GM21619 (cell line): ENCODE measurements around the gene PLEKHA5.
"Not testable (repeated sequence)": the region's sequence is repeated elsewhere in the genome, so short reads cannot be mapped to it uniquely, and the experiment has no call there.

ENCODE experiments used
- ATAC-seq: cut with Tn5 transposase; IDR thresholded peaks from one replicate; pipeline ENCODE4 v1.9.1; 2021; ENCODE audit not compliant: unreplicated experiment

PLEKHA5 gene, protein sequence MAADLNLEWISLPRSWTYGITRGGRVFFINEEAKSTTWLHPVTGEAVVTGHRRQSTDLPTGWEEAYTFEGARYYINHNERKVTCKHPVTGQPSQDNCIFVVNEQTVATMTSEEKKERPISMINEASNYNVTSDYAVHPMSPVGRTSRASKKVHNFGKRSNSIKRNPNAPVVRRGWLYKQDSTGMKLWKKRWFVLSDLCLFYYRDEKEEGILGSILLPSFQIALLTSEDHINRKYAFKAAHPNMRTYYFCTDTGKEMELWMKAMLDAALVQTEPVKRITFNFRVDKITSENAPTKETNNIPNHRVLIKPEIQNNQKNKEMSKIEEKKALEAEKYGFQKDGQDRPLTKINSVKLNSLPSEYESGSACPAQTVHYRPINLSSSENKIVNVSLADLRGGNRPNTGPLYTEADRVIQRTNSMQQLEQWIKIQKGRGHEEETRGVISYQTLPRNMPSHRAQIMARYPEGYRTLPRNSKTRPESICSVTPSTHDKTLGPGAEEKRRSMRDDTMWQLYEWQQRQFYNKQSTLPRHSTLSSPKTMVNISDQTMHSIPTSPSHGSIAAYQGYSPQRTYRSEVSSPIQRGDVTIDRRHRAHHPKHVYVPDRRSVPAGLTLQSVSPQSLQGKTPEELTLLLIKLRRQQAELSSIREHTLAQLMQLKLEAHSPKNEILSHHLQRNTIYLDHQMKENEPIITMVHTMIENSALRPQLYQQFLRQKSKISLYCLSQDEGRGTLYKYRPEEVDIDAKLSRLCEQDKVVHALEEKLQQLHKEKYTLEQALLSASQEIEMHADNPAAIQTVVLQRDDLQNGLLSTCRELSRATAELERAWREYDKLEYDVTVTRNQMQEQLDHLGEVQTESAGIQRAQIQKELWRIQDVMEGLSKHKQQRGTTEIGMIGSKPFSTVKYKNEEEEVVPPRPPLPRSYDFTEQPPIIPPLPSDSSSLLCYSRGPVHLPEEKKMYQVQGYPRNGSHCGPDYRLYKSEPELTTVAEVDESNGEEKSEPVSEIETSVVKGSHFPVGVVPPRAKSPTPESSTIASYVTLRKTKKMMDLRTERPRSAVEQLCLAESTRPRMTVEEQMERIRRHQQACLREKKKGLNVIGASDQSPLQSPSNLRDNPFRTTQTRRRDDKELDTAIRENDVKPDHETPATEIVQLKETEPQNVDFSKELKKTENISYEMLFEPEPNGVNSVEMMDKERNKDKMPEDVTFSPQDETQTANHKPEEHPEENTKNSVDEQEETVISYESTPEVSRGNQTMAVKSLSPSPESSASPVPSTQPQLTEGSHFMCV

DNA sequence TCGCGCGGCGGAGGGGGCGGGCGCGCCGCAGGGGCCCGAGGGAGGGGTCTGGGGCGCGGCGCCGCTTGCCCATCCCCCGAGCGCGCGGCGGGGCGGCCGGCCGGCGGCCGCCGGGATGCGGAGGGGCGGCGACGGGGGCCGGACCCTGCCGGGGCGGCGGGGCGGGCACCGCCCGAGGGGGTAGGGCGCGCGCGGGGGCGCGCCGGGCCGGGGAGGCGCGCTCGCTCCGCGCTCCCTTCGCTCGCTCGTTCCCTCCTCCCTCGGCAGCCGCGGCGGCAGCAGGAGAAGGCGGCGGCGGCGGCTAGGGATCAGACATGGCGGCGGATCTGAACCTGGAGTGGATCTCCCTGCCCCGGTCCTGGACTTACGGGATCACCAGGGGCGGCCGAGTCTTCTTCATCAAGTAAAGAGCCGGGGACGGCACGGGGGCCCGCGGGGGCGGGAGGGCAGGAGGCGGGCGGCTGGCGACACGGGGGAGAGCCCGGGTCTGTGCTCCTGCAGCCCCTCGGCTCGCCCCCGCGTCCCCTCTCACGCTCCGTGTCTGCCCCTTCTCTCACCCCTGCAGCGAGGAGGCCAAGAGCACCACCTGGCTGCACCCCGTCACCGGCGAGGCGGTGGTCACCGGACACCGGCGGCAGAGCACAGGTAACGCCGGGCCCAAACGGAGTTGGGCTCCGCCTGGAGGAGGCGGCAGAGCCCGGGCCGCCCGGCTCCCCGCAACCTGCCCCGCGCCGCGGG is at the start of gene PLEKHA5:
Gene PLEKHA5 (plus strand): TSS at position 248 of the 738 bp plus-strand sequence. CDS start 67 bp downstream, at position 315.
- no peak for ATAC-seq

DNA sequence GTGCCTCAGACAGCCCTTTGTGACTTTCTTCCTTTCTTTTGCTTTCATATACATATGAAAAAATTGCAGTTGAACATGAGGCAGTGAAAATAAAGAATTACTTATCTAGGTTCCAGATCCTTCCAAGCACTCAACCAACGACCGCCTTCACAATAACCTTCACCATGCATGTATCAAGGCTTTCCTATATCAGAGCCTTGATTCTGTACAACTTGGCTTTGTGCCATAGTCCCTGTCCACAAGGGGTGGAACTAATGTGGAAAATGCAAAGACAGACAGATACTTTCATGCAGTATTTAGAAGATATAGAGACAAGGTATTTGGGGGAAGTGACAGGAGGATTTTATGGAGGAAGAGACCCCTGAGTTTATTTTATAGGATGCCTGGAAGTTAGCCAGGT is 48.6 kb upstream of the PLEKHA5 start:
- no peak for ATAC-seq

DNA sequence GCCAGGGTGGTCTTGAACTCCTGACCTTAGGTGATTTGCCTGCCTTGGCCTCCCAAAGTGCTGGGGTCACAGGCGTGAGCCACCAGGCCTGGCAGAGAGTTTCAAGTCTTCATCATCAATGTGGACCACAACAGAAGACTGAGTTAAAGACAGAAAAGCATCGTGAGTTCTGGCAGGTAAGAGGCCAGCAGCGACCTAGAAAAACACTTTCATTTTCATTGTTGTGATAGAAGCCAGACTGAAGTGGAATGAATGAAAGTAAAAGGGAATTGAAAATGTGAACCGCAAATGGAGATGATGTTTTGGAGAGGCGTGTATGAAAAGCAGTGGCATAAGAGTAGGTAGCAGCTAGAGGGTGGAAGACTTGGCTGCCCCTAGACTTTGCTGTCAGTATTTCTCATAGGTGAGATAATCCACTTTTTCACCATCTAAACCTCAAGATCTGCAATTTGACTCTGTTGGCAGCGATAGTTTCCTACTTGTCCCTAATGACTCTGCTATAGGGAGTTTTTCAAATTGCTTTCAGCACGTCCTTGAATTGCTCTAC is 47.1 kb upstream of the PLEKHA5 start:
- no peak for ATAC-seq

DNA sequence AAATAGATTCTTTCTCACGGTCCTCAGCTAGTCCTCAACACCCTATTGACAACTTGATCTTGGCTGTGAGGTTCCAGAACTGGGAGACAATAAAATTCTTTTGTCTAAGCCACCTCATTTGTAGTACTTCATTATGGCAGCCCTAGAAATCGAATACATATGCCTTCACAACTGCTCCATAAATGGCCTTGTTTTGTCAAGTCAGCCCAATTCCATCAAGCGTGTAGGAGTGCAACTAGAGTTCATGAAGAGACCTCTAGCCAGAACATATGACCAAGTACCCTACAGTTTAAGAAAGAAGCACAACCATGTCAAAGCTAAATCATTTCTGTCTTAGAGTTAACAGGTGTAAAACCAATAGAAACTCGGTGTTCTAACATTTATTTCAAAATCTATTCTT is 45.0 kb upstream of the PLEKHA5 start:
- ATAC-seq: no peak

DNA sequence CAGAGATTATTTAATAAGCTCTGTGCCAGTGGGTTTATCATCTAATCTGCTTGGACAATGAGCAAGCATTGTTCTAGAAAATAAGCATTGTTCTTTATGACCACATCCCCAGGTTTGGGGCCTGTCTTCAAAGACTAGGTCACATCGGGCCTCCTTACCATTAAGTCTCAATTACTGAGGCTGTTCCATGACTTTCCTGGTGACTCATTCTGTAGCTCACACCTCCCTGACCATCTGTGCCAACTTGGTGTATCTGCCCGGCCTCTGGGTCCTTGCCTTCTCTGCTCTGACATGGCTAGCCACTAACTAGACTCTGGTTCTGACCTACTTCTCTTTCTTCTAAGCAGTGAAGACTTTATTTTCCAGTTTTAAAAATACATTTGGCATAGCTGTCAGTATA is 44.4 kb upstream of the PLEKHA5 start:
- ATAC-seq: no peak

DNA sequence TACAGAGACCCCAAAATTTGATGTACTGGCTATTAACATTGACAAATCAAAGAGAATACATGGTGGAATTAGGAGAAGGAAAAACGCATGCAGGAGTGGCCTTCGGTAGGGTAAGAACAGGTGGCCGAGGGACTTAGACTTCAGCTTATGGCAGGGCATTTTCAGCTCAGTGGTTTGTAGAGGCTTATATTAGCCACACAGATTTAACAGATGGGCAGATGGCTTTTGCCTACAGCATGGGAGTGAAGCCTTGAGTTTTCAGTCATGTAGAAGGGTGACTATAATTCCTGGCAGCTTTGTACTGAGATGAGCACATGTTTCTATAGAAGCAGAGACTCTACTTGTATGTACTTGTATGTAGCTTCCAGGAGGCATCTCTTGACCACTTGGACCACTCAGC is 40.9 kb upstream of the PLEKHA5 start:
- no peak for ATAC-seq

DNA sequence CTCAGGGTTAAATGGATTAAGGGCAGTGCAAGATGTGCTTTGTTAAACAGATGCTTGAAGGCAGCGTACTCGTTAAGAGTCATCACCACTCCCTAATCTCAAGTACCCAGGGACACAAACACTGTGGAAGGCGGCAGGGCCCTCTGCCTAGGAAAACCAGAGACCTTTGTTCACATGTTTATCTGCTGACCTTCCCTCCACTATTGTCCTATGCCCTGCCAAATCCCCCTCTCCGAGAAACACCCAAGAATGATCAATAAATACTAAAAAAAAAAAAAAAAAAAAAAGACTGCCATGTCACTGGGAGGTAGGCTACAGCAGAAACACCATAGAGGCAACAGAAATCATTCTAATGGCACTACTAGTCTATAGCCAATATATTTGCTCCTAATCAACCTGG is 37.1 kb upstream of the PLEKHA5 start:
- ATAC-seq: not testable (repeated sequence)

DNA sequence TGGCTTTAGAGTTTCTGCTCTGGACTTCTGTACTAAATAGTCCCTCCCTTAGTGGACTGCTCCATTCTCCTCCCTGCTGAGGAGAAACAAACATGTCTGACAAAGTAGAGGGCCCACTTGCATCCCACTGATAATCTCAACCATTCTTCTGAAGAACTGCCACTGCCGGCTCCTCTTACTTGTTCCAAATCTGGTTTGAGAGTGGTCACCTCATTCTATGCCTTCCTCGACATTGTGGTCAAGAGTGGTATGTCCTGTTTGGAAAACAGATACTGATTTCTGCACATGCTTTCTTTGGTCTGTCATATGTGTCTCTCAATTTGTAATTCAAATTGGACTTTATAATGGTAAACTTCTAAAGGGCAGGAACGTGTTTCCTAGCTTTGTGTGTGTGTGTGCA is 36.3 kb upstream of the PLEKHA5 start:
- no peak for ATAC-seq

DNA sequence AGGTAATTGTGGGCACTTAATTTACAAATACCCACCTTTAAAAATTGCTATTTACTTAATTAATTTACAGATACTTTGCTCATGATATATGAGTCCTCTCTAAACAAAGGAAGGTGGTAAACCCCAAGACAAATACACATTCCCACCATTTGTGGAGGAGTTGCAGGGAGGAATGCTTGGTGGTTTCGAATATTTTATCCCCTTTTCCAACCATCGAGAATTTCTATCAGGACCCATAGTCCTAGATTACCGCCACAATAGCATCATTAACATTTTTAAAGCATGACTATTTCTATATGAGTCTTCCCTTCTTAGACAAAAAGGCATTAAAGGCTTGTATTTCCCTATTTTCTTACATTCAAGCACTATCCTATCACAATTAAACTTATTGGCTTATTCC is 34.2 kb upstream of the PLEKHA5 start:
- no peak for ATAC-seq

DNA sequence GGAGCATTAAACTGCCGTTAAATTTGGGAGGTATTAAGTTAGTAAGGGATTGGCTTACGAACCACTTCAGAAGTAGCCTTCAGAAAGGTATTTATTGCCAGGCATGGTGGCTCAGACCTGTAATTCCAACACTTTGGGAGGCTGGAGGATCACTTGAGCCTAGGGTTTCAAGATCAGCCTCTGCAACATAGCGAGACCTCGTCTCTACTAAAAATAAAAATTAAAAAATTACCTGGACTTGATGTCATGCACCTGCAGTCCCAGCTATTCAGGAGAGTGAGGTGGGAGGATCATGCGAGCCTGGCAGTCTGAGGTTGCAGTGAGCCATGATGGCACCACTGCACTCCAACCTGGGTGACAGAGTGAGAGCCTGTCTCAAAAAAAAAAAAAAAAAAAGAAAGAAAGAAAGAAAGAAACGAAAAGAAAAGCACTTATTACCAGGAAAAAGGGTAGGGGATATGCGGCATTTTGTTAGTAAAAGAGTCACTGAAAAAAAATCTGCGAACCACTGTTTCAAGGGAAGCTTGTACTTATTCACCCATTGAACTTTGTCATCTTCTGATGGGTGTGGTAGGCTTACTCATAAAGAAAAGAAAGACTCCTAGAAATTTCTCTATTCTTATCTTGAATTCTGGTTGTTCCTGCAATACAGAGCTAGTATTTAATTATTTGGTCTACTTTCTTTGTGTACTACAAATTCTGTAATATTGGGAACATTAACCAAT is 33.6 kb upstream of the PLEKHA5 start:
- ATAC-seq: no peak

DNA sequence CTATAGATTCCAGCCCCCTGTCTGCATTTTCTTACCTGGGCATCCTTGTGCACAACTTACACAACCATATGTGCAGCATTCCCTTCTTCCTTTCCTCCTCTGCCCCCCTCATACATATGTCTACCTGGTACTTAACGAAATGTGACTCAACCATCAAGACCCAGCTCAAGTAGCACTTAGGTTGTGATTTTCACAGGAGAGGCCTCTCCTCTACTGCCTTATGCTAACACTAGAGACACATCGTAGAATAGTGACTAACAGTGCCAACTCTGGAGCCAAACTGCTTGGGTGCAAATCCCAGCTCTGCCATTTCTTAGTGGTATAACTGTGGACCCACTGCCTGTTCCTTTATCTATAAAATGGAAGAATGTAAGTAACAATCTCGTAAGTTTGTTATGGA is 24.1 kb upstream of the PLEKHA5 start:
- ATAC-seq: no peak

DNA sequence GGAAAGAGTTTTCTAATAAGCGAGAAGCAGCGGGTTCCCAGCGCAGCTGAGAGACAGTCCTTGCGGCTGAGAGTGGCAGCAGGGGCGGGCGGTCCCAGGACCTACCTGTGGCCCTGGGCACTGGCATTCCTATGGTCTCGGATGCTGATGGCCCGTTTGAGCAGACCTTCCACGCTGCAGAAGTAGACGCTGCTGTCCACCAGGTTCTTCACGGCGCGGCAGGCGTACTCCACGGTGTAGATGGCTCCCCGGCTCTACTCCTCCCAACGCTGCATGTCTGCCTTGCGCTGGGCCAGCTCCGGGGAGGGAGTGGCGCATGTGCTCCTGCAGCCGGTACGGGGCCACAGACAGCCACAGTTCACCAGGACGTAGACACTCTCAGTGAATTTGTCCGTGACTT is 21.8 kb upstream of the PLEKHA5 start:
- ATAC-seq: no peak

DNA sequence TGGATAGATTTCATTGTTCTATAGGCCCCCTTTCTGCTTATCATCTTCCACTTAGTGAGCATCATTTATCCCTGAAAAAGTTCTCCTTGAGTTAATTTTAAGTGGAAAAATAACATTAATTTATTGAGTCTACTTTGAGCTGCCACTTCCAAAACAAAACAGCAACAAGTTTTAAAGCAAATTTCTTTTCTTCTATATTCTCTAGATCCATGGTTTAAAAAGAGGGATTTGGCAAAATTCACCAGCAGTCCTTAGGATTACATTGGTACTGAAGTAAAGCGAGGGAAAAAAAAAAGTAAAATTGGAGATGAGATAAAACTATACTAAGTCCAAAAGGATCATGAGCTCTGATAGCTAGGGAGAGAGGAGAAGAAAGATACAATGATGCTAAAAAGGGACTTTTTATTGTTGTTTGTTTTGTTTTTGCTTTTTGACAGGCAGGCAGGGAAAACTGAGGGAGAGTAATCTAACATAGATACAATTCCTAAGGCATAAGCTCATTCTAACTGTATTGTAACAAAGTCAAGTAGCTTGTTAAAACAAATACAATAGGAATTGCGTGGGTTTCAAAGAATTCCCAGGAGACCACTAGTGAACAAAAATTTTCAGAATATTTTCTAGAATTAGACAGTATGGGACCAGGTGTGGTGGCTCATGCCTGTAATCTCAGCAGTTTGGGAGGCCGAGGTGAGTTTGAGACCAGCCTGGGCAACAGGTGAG is 19.2 kb upstream of the PLEKHA5 start:
- no peak for ATAC-seq

DNA sequence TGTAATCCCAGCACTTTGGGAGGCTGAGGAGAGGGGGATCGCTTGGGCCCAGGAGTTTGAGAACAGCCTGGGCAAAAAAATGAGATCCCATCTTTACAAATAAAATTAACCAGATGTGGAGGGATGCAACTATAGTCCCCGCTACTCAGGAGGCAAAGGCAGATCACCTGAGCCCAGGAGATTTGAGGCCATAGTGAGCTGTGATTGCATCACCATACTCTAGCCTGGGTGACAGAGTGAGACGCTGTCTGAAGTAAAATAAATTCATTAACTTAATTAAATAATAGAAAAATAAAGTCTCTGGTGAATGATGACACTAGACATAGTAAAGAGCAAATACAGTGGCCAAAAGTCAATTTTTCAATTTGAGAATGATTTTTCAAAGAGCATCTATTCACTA is 16.1 kb upstream of the PLEKHA5 start:
- no peak for ATAC-seq

DNA sequence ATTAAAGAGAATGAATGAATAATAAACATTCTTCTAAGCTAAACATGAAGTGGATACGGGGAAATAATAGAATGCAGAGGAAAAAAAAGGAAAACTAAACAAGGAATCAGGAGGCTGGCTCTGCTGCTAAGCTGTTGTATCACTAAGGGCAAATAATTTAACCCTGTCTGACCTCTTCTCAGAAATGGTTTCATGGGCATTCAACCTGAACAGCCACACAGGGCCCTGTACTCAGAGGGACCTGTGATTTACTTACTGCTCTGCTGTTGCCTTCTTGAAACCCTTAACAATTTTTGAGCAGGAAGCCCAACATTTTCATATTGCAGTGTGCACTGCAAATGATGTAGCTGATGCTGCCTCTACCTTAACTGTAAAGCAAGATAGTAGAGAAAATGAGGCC is 14.2 kb upstream of the PLEKHA5 start:
- ATAC-seq: no peak

DNA sequence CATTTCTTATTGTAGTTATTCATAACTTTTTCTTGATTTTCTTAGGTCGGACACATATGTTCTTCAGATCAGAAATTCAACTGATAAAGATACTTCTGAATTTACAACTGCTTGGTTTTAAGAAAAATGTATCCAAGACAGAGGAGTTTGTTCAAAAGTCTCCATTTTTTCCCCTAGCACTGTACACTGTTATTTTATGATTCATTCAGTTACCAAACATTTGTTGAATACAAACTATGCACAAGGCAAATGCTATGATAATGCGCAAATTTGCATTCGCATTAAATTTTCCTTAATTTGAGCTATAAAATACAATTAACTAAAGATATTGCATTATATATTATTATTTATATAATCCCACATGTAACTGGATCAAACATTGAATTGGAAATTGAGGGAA is 10.1 kb upstream of the PLEKHA5 start:
- ATAC-seq: no peak

DNA sequence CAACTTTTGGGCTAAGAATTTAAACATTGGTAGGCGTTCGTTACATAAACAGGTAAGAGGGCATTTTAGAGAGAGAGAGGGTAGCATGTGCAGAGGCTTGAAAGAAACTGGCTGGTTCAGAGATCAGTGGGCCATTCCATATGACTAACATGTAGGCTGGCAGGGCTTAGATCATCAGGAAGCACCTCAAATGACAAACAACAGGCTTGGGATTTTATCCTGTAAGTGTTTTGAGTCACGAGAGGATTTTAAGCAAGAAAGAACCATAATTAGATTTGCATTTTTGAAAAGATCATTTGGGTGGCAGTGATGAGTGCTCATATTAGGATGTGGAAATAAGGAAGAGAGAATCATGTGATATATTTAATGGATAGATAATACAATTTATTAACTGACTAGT is 8.7 kb upstream of the PLEKHA5 start:
- ATAC-seq: no peak

DNA sequence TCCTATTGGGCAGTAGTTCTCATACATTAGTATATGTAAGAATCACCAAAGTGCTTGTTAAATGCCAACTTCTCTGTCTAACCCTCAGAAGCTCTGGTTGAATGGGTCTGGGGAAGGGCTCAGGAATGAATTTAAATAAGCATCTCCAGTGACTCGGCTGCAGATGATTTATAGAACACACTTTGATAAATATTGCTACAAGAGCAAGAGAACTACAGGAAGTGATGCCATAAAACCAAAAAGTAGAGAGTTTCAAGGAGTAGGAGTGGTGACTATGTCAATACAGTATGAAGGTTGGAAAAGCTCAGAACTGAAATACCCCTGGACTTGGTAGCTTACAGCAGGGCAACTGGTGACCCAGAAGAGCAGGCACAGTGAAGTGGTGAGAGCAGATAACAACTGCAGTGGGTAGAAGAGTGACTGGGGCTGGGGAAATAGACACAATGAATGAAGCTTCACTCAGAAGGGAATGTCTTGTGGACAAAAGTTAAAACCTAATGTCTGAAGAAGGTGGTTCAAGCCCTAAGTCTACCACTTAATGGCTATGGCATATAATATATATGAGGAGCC is 8.0 kb upstream of the PLEKHA5 start:
- no peak for ATAC-seq

DNA sequence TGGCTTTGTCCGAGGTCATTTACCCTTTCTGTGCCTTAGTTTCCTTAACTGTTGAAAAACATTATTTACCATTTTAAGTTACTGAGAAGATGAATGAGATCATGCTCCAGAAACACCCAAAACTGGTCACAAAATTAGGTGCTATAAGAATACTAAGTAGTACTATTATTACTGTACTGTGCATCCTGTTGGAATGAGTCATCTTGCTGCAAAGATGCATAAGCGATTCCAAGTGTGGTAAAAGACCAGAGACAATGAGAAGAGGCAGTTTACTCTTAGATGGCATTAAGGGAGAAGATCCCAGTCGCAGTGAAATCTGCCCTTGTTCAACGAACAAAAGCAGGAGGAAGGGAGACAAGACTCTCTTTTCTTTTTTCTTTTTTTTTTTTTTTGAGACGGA is 4.2 kb upstream of the PLEKHA5 start:
- ATAC-seq: no peak
